IPS DF 4.7 (cell line): ENCODE data around the gene AUH.

Experiments
- DNase-seq: peaks from one replicate; pipeline ENCODE4 v3.0.0-alpha.2; 2013; ENCODE audit warnings: low spot score; ENCODE audit errors: extremely low read depth

The AUH gene

DNA sequence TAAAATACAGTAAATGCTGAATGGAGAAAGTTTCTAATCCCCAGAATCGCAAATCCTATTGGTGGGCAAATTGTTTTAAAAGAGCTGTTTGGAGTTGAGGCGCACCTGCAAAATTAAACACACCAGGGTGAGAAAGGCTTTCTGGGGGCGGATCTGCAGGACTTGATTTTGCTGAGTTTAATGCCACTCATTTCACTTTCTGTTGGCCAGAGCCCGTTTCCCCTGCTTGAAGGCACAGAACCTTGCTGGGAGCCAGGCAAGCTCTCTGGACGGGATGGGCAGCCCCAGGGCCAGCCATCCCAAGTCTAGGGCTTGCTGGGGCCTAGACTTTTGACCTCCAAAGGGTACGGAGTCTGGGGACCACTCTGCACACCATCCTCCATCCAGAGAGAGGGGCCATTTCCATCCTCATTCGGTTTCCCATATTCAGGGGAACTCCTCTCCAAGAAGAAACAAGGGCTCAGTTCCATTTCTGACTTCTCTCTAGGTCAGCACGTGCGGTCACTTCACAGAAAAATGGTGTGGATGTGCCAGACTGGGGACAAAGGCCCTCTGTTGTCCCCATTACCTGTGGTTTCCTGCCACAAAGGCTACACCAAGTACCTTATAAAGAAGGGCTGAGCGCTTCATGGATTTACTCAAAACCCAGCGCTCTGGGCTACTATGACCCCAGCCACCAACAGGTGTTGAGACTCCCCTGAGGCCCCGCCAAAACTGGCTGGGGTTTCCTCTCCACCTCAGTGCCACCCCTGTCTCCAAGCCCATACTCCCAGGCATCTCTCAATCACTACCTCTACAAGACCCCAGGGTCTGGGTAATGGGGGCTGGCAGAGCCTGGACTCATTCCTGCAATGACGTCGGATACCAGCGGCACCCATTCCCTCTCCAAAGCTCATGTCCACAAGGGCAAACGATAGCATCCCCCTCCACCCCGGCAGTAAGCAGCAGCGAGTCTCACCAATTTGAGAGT, 170.0 kb downstream of the AUH start:
- DNase-seq: no peak

DNA sequence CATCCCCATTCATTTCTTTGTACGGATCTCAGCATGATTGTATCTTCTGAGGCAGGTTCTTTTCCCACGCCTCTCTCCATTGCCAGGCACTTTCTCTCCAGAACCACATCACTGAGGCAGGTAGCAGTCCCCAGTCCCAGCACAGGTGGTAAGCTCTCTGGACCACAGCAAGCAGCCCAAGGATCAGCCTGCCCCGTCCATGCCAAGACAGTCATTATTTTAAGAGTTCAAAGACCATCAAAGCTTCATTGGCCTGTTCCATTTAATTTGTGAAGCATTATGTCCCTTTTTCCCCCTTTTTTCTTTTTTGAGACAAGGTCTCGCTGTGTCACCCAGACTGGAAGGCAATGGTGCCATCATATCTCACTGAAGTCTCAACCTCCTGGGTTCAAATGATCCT, 171.7 kb downstream of the AUH start:
- DNase-seq: no peak

DNA sequence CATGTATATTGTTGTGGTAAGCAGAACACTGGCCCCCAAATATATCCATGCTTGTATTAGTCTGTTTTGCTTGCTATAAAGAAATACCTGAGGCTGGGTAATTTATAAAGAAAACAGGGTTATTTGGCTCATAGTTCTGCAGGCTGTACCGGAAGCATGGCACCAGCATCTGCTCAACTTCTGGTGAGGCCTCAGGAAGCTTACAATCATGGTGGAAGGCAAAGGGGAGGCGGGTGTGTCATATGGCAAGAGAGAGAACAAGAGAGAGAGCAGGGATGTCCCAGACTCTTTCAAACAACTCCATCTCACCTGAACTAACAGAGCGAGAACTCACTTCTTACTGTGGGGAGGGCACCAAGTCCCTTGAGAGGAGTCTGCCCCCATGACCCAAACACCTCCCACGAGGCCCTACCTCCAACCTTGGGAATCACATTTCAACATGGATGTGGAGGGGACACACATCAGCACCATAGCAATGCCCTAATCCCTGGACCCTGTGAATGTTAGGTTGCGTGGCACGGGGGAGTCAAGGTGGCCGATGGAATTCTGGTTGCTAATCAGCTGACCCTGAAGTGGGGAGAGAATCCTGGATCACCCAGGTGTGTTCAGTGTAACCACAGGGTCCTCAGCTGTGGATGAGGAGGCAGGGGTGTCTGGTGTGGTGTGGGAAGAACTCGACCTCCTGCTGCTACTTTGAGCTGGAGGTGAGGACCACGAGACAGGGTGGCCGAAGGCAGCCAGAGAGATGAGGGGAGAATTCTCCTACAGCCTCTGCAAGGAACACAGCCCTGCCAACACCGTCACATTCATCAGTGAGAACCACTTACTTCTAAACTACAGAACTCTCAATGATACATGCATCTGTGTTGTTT, 172.8 kb downstream of the AUH start:
- no peak for DNase-seq

DNA sequence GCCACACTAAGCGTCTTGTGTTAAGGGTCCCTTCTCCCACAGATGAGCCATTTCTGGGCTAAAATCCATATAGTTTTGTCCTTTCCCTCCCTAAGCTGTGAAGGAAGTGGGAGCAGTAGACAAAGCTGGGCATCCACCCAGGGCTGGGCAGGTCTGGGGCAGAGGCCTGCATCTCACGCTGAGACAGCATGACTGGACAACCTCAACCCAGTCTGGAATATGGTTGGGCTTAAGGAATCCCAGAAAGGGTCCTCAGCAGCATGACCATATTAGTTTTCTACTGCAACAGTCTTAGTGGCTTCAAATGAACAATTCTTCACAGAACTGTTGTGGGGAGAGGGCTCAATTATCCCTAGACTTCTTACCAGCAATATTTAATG, 173.8 kb downstream of the AUH start:
- no peak for DNase-seq

DNA sequence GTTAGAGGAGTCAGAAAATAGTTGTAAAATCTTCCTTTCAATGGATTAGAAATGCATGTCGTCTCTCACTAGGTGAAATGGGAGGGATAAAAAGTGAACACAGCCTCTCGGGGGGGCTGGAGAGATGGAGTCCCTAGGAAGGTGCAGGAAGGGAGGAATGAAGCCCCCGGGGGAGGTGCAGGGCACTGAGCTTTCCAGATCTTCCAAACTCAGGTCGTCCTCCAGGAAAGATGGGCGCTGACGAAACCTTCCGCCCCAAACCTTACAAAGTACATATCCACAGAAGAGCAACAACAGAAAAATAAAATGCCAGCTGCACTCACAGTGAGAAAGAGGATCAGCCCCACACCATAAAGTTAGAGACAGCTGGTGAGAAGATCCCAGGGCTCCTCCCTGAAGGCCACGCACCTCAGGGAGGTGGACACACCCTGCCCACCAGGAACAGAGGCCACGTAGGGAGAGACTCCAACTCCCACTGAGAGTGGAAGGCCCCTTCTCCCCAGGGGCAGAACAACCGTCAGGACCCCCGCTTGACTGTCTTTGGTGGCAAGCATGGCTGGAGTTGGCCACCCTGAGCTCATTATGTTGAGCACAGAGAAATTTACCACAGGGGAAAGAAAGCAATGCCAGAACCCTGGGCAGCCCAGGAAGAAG, 174.3 kb downstream of the AUH start:
- no peak for DNase-seq

DNA sequence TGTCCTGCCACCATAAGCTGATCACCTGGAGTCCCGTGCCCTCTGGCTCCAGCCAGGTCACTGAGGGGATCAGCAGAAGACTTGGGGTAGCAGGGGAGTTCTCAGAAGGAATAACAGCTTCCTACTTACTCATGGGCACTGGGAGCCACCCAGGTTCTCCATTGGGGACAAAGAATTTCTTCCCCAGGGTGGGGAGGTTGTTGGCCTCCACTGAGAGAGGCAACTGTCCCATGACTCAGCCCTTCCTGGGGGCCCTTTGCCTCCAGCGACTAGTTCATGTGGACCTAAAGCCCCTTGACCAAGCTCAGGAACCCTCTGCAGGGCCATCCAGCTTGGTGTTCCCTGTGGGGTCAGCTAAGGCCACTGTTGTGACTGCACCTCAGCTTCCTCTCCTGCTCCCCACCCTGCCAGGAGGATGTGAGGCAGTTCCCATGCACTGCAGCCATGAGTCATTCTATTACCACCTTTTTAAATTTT, 175.0 kb downstream of the AUH start:
- DNase-seq: no peak

DNA sequence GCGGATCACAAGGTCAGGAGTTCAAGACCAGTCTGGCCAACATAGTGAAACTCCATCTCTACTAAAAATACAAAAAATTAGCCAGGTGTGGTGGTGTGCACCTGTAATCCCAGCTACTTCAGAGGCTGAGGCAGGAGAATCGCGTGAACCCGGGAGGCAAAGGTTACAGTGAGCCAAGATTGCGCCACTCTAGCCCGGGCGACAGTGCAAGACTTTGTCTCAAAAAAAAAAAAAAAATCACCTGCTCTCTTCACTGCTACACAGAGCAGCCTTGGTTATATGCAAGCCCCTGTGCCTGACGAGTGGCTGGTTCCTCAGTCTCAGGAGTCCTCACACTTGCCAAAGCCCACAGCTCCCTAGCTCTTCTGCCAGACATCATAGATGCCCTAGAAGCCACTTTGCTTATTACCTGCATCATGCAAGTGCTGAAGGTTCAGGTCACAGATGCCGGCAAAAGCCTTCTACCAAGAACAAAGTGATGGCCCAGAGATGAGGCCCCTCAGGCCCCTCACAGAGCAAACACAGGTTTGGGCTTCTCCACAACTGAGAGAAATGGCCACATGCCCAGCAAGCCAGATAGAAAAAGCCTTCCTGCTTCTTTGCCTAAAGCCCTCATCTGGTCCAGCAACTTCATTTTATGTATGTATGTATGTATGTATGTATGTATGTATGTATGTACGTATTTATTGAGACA, 176.4 kb downstream of the AUH start:
- no peak for DNase-seq

DNA sequence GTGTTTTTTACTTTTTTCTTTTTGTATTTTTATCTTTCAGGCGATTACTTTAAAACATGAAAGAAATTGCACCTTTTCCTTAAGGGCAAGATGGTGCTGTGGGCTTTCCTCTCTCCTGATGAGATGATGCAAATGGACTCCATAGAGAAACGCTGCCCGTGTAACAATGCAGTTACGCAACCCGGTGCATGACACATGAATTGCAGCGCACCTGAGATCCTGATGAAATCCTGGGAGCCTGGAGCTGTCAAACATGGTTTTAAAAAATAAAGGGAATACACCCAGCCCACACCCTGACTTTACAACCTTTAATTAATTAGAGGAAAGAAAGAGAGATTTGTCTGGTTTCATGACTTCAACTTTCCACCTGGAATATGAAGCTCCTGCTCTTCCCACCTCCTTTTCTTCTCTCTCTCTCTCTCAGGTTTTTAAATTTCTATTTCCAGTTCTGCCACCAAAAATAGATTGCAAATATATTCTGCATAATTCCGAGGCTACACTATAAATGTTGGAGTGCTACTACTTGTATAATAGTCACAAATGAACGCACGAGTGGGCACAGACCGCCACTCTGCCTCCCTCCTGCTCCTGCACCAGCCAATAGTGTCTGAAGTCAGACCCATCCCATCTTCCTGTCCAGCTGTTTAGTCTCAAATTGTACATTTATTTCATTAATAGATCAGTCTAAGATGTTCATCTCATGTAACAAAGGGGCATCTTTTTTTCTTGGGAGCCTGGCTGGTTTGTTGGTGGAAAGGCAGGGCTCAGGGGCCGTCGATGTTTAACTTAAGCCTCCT, 179.1 kb downstream of the AUH start:
- no peak for DNase-seq

DNA sequence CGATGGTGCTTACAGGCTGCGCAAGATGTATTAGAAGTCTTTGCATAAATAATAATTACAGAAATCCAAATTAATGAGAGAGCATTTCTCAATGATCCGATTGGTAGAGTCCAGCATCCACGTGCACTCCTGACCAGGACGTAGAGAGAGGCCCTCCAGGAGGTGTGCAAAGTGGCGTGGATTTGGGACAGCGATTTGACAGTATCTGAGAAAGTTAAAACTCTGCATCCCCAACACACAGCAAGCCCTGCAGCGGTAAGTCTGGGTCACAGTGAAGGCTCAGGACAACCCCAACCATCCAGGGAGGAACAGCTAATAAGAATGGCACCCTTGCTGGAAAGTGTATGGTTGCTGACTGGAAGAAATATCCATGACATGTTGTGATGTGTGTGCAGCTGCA, 180.2 kb downstream of the AUH start:
- no peak for DNase-seq

DNA sequence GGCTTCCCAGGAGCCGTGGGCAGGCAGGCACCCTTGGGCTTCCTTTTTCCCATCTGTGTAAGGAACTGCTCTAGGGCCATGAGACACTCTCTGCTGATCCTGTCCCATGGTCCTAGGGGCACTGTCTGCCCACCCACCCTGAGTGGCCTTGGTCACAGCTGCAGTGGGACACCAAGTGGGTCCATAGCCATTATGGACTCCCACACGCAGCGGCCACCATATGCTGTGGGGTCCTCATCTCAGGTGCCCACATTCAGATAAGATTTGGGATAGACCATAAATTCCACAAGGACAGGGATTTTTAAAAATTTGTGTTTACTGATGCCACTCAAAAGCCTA, 180.8 kb downstream of the AUH start:
- DNase-seq: no peak

DNA sequence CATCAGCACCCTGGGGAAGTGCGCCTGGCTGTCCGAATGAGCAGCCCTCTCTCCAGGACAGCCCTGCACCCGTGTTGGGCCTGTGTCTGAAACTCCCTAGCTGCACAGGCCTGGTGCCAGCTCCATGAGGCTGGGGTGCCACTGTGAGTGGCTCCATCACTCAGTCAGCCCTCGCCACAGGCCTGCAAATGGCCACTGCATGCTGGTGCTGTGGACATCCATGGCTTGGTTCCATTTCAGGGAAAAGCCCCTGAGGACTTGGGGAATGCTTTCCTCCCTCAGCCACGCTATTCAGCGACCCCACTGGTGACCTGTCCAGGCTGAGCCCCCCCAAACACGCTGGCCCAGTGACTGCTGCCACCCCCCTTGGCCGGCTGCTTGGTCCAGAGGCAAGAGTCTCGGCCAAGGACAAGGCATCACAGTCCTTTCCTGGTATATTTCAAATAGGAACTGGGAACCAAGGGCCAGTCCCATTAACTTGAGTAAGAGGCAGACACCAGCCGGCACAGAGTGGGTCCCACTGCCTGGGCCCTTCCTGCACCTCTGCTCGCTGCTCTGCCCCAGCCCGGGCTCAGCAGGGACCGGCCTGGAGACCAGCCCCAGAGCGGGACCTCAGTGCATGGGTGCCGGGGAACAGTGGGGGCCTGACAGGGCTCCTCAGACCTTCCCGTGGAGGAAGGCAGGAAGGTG, 181.3 kb downstream of the AUH start:
- no peak for DNase-seq

DNA sequence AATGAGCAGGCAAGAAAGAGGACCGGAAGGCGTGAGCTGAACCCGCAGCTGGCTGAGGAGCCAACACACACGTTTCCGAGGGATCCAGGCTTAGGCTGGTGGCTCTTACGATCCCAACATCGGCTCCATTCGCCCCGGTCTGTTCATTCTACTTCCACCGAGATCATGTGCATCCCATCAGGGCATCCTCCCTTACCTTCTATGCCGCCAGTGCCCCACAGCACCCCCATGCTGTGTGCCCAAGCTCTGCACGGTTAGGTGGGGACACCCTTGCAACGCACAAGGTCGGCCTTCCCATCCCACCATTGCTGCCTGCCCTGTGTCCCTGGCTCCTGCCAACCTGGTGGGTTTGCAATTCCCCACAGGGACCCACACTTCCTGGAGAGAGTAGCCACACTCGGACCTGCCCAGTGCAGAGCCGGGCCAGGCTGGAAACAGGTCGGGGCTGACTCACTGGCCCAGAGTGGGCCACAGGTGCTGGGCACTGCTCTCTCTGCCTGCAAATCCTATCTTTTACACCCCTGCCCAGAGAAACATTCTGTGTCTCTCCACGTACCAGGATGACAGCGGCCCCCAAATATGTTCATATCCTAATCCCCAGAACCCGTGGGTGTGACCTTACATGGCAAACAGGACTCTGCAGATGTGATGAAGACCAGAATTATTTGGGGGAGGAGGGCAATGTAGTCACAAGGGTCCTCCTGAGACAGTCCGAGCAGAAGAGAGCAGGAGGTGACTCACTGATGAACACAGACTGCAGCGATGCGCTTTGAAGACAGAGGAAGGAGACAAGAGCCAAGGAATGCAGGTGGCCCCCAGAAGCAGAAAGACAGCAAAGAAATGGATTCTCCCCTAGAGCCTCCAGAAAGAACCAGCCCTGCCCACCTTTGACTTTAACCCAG, 182.2 kb downstream of the AUH start:
- no peak for DNase-seq

DNA sequence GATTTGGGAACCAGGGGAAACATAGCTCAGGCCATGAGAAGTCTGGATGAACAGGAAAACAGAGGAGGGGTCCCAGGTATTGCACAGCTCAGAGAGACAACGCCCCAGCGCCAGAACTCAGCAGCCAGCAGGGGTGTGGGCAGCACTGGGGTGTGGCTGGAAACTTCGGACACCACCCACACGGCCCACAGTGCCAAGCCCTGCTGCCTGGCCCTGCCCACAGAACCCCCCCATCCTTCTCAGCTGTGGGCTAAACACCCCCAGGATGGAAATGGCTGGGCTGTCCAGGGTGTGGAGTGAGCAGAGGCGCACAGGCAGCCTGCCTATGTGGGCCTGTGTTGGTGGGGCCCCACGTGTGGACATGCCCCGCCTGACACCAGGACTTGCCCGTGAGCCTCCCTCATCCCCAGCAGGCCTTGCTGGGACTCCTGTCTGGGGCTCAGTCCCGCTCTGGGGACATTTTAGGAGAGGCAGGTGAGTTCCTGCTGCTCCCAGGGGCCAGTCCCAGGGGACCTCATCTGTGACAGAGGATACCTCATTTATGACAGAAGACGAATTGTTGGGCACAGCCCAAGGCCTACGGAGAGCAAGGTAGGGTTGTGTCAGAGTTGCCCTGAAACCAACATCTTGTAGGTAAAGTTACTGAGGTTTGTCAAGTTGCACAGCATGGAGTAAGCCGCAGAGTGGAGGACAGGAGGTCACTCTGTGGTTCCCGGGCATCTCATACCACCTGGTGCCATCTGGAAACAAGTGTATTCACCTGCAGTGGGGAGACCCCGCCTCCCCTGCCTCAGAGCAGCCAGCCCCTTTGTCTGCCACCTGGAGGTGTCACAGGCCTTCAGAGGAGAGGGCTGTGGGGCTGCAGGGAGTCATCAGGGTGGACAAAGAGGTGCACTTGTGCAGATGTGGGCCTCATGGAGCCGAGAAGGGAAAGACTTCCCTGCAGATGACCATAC, 183.2 kb downstream of the AUH start:
- DNase-seq: no peak

DNA sequence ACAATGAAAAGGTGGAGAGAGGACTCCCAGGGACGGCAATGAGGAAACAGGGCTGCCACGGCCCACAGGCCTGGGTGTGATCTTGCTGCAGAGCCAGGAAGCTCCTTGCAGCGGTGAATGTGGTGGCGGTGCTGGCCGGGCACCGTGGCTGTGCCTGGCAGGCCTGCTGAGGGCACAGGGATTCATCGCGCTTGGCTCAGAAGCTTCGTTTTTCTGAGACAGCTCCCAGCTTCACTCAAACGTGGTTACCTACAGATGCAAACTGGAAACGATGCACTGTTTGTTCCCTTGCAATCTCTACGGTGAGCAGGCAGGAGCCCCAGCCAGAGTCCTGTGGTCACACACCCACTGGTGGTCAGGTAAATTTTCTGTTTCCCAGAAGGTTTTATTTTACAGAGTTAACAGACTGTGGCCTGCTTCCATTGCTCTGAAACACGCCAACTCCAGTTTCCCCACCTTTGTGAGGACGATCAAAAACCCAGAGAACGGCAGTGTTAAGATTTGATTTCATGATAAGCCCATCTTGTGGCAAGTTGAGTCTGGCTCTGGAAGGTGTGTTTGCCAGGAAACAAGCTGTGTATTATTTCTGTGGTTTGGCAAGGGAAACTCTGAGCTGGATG, 183.9 kb downstream of the AUH start:
- DNase-seq: no peak

DNA sequence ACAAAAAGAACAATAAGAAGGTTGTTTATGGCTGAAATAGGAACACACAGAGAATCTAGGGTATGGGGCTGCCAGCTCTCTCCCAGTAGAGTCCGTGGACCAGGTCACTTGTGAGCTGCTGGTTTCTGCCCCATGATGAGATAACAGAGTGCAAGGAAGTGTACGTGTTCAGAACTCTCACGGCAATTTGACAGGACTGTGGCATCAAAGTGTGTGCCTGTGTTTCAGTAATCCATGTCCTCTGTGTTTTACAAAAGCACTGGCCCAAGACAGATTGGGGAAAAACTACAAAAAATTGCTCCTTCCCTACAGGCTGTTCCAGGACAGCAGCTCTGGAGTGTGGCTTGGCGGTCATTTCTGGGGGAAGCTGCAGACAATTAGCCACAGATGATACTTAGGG, 184.6 kb downstream of the AUH start:
- DNase-seq: no peak

DNA sequence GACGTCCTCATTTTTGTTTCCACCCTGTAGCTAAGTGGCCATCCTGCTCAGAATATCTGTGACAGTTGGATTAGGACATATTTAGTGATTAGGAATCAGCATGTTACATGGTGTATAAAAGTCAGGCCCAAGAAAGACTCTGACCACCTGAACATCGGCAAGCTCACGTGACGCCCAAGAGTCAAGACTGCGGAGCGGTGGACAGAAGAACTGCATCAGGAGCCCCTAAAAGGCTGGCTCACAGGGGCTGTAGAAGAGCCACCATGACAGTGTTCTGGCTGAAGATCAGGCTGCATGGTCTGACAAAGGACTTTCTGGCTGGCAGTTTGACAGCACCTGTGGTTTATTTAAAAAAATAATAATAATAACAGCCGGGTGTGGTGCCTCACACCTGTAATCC, 185.3 kb downstream of the AUH start:
- no peak for DNase-seq

DNA sequence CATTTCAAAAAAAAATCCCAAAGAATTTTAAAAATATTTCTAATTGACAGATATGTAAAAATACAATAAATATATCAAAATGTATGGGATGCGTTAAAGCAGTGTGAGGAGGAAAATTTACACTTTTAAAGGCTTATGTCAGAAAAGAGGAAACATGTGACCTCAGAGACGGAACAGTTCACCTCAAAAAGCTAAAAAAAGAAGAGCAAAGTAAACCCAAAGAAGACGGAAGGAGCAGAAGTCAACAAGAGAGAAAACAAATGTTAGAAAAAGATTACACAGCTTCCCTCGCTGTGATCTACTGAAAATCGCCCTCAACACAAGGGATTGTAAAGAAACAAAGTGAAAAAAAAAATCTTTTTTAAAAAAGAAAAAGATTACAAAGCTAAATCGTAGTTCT, 186.9 kb downstream of the AUH start:
- DNase-seq: no peak
